Ishikawa (cell line): ENCODE data around the gene RAI1.

Experiments used
- CEBPB ChIP-seq: IDR thresholded peaks from 2 replicates; pipeline ENCODE4 v1.6.1; 2012
- CREB1 ChIP-seq: IDR thresholded peaks from 2 replicates; pipeline ENCODE4 v1.6.1; 2012; ENCODE audit warnings: low read depth
- EP300 ChIP-seq: IDR thresholded peaks from 2 replicates; pipeline ENCODE4 v1.6.1; 2012; ENCODE audit warnings: borderline replicate concordance
- FOXM1 ChIP-seq: IDR thresholded peaks from 2 replicates; pipeline ENCODE4 v1.6.1; 2012; ENCODE audit warnings: low read depth, borderline replicate concordance
- MAX ChIP-seq: IDR thresholded peaks from 2 replicates; pipeline ENCODE4 v1.6.1; 2012
- RAD21 ChIP-seq: IDR thresholded peaks from 2 replicates; pipeline ENCODE4 v1.6.1; 2012; ENCODE audit warnings: low read depth
- TCF12 ChIP-seq: IDR thresholded peaks from 2 replicates; pipeline ENCODE4 v1.6.1; 2012; ENCODE audit warnings: low read depth
- TEAD4 ChIP-seq: IDR thresholded peaks from 2 replicates; pipeline ENCODE4 v1.6.1; 2012
- YY1 ChIP-seq: IDR thresholded peaks from 2 replicates; pipeline ENCODE4 v1.6.1; 2012; ENCODE audit warnings: low read depth
- ZBTB7A ChIP-seq: IDR thresholded peaks from 2 replicates; pipeline ENCODE4 v1.6.1; 2012; ENCODE audit warnings: low read depth
- TF ChIP-seq, protein P1 (sequence below): IDR thresholded peaks from 2 replicates; pipeline ENCODE4 v1.6.1; 2012; ENCODE audit warnings: low read depth, mild to moderate bottlenecking

GRCh38 chr17:17706140-17707060 is 25.1 kb downstream of the RAI1 start:
- TF ChIP-seq FOXM1 (no peak), MAX (no peak), TCF12 (no peak), RAD21 (no peak), YY1 (no peak), CEBPB (no peak), EP300 (no peak), ZBTB7A (no peak), TEAD4 (no peak), CREB1 (no peak)
- TF ChIP-seq, protein P1, sequence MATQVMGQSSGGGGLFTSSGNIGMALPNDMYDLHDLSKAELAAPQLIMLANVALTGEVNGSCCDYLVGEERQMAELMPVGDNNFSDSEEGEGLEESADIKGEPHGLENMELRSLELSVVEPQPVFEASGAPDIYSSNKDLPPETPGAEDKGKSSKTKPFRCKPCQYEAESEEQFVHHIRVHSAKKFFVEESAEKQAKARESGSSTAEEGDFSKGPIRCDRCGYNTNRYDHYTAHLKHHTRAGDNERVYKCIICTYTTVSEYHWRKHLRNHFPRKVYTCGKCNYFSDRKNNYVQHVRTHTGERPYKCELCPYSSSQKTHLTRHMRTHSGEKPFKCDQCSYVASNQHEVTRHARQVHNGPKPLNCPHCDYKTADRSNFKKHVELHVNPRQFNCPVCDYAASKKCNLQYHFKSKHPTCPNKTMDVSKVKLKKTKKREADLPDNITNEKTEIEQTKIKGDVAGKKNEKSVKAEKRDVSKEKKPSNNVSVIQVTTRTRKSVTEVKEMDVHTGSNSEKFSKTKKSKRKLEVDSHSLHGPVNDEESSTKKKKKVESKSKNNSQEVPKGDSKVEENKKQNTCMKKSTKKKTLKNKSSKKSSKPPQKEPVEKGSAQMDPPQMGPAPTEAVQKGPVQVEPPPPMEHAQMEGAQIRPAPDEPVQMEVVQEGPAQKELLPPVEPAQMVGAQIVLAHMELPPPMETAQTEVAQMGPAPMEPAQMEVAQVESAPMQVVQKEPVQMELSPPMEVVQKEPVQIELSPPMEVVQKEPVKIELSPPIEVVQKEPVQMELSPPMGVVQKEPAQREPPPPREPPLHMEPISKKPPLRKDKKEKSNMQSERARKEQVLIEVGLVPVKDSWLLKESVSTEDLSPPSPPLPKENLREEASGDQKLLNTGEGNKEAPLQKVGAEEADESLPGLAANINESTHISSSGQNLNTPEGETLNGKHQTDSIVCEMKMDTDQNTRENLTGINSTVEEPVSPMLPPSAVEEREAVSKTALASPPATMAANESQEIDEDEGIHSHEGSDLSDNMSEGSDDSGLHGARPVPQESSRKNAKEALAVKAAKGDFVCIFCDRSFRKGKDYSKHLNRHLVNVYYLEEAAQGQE: no peak
